SK-N-SH treated with all-trans-retinoic acid at 6 μM for 48 hours (cell line): ENCODE measurements around the gene CYP1A2.

Experiments used
- ARNTL ChIP-seq: fragments of 450-650 bp; formaldehyde crosslinking; IDR thresholded peaks from 2 replicates; pipeline ENCODE4 v1.5.0; 2020; ENCODE audit warnings: low read depth, mild to moderate bottlenecking, moderate library complexity, borderline replicate concordance
- CSDC2 ChIP-seq: fragments of 250-450 bp; sonication (Bioruptor Pico); IDR thresholded peaks from 2 replicates; pipeline ENCODE4 v1.5.0; 2020; ENCODE audit warnings: mild to moderate bottlenecking, moderate library complexity
- CSRNP3 ChIP-seq: fragments of 250-450 bp; sonication (Bioruptor Pico); IDR thresholded peaks from 2 replicates; pipeline ENCODE4 v1.5.1; 2021; ENCODE audit warnings: mild to moderate bottlenecking, moderate library complexity
- ISL1 ChIP-seq: fragments of 250-450 bp; sonication (Bioruptor Pico); IDR thresholded peaks from 2 replicates; pipeline ENCODE4 v2.1.2; 2022; ENCODE audit warnings: mild to moderate bottlenecking, moderate library complexity
- OSR1 ChIP-seq: fragments of 250-450 bp; sonication (Bioruptor Pico); IDR thresholded peaks from 2 replicates; pipeline ENCODE4 v1.8.0; 2022; ENCODE audit warnings: moderate library complexity, mild to moderate bottlenecking, inconsistent platforms
- TOX ChIP-seq: fragments of 250-450 bp; sonication (Bioruptor Pico); IDR thresholded peaks from 2 replicates; pipeline ENCODE4 v1.8.0; 2021; ENCODE audit warnings: mild to moderate bottlenecking, moderate library complexity, borderline replicate concordance
- ZFP3 ChIP-seq: fragments of 250-450 bp; sonication (Bioruptor Pico); IDR thresholded peaks from 2 replicates; pipeline ENCODE4 v1.5.0; 2020; ENCODE audit warnings: mild to moderate bottlenecking, moderate library complexity
- ZFP30 ChIP-seq: fragments of 450-650 bp; formaldehyde crosslinking; IDR thresholded peaks from 2 replicates; pipeline ENCODE4 v1.5.0; 2022; ENCODE audit warnings: mild to moderate bottlenecking, moderate library complexity
- ZNF70 ChIP-seq: fragments of 450-650 bp; formaldehyde crosslinking; IDR thresholded peaks from 2 replicates; pipeline ENCODE4 v1.5.0; 2020; ENCODE audit warnings: mild to moderate bottlenecking, moderate library complexity

GRCh38 chr15:74783808-74784175 lies 35.1 kb downstream of the CYP1A2 start:
- TF ChIP-seq ZNF70 (no peak), TOX (CRISPR knock-in tag) (no peak), OSR1 (no peak), ISL1 (CRISPR knock-in tag) (no peak), ARNTL (CRISPR knock-in tag) (no peak), CSRNP3 (CRISPR knock-in tag) (no peak), ZFP30 (no peak), CSDC2 (CRISPR knock-in tag) (no peak), ZFP3 (no peak)
